WTC11 (cell line): ENCODE measurements around the gene BICC1. TPM values are rescaled to one million over a fixed set of nuclear protein-coding genes. Genes with fewer than 3 reads are reported as not detected.

Experiments used
- ATAC-seq: fragments of 200-7000 bp; cut with Tn5 transposase; 2 replicates; pipeline ENCODE4 v1.10.0; 2021; ENCODE audit warnings: mild to moderate bottlenecking, moderate library complexity
- CTCF ChIA-PET: fragments of 300-600 bp; sonication (Branson Sonifier 250); formaldehyde crosslinking; loops from one replicate; lab custom pipeline; 2021; ENCODE audit warnings: antibody characterized with exemption; lab: Charles Lee
- POLR2A ChIA-PET: fragments of 350-600 bp; sonication (Branson Sonifier 250); formaldehyde crosslinking; loops from one replicate; lab custom pipeline; 2021; ENCODE audit warnings: antibody characterized with exemption; lab: Charles Lee
- DNase-seq: peaks from one replicate; pipeline ENCODE4 v3.0.0; 2021; ENCODE audit warnings: low spot score
- H3K27ac Mint-ChIP-seq: 2 replicates; pipeline ENCODE4 v1.8.0; 2021; ENCODE audit warnings: mixed read lengths
- H3K27me3 Mint-ChIP-seq: 2 replicates; pipeline ENCODE4 v1.8.0; 2021; ENCODE audit warnings: low read depth, mild to moderate bottlenecking, moderate library complexity, mixed read lengths
- H3K36me3 Mint-ChIP-seq: 2 replicates; pipeline ENCODE4 v1.8.0; 2021; ENCODE audit warnings: mixed read lengths
- H3K4me1 Mint-ChIP-seq: 2 replicates; pipeline ENCODE4 v1.8.0; 2022; ENCODE audit warnings: mixed read lengths
- H3K4me3 Mint-ChIP-seq: 2 replicates; pipeline ENCODE4 v1.8.0; 2021; ENCODE audit warnings: mild to moderate bottlenecking, moderate library complexity, mixed read lengths
- H3K9me3 Mint-ChIP-seq: 2 replicates; pipeline ENCODE4 v1.8.0; 2021; ENCODE audit warnings: mixed read lengths
- ATF3 ChIP-seq: sonication (generic); formaldehyde crosslinking; conservative IDR thresholded peaks from 2 replicates; pipeline ENCODE4 v1.8.1; 2022; ENCODE audit warnings: mild to moderate bottlenecking, missing genetic modification reagents
- ELF4 ChIP-seq: sonication (generic); formaldehyde crosslinking; IDR thresholded peaks from 2 replicates; pipeline ENCODE4 v1.8.1; 2022; ENCODE audit warnings: low read depth, mild to moderate bottlenecking, moderate library complexity, missing genetic modification reagents
- ETV6 ChIP-seq: sonication (generic); formaldehyde crosslinking; IDR thresholded peaks from 2 replicates; pipeline ENCODE4 v1.8.1; 2022; ENCODE audit warnings: mild to moderate bottlenecking, missing genetic modification reagents
- FOXK1 ChIP-seq: sonication (generic); formaldehyde crosslinking; IDR thresholded peaks from 2 replicates; pipeline ENCODE4 v1.8.0; 2022; ENCODE audit warnings: mild to moderate bottlenecking, moderate library complexity, missing genetic modification reagents
- FOXP1 ChIP-seq: sonication (generic); formaldehyde crosslinking; IDR thresholded peaks from 2 replicates; pipeline ENCODE4 v1.8.0; 2022; ENCODE audit warnings: missing genetic modification reagents, mild to moderate bottlenecking, moderate library complexity, borderline replicate concordance
- GABPB1 ChIP-seq: sonication (generic); formaldehyde crosslinking; IDR thresholded peaks from 2 replicates; pipeline ENCODE4 v1.8.1; 2023; ENCODE audit warnings: mild to moderate bottlenecking, missing genetic modification reagents
- HMGA2 ChIP-seq: fragments of 250-450 bp; sonication (Bioruptor Pico); IDR thresholded peaks from 2 replicates; pipeline ENCODE4 v1.4.0; 2021; ENCODE audit warnings: mild to moderate bottlenecking, moderate library complexity
- JUN ChIP-seq: sonication (generic); formaldehyde crosslinking; IDR thresholded peaks from 2 replicates; pipeline ENCODE4 v1.8.0; 2023; ENCODE audit warnings: mild to moderate bottlenecking, missing genetic modification reagents
- MYBL2 ChIP-seq: sonication (generic); formaldehyde crosslinking; IDR thresholded peaks from 2 replicates; pipeline ENCODE4 v1.8.1; 2023; ENCODE audit warnings: mild to moderate bottlenecking, moderate library complexity, missing genetic modification reagents
- NFATC4 ChIP-seq: fragments of 250-450 bp; sonication (Bioruptor Pico); IDR thresholded peaks from 2 replicates; pipeline ENCODE4 v1.9.0; 2021; ENCODE audit warnings: mild to moderate bottlenecking
- NFE2L1 ChIP-seq: sonication (generic); formaldehyde crosslinking; IDR thresholded peaks from 2 replicates; pipeline ENCODE4 v1.8.1; 2023; ENCODE audit warnings: missing genetic modification reagents
- NR3C1 ChIP-seq: sonication (generic); formaldehyde crosslinking; conservative IDR thresholded peaks from 2 replicates; pipeline ENCODE4 v1.8.1; 2023; ENCODE audit warnings: low read depth, mild to moderate bottlenecking, missing genetic modification reagents
- PREB ChIP-seq: sonication (generic); formaldehyde crosslinking; IDR thresholded peaks from 2 replicates; pipeline ENCODE4 v1.8.1; 2022; ENCODE audit warnings: mild to moderate bottlenecking, missing genetic modification reagents, moderate library complexity, borderline replicate concordance
- RORB ChIP-seq: fragments of 250-450 bp; sonication (Bioruptor Pico); IDR thresholded peaks from 2 replicates; pipeline ENCODE4 v1.9.0; 2021; ENCODE audit warnings: mild to moderate bottlenecking
- TCF7 ChIP-seq: sonication (generic); formaldehyde crosslinking; IDR thresholded peaks from 2 replicates; pipeline ENCODE4 v1.8.0; 2022; ENCODE audit warnings: mild to moderate bottlenecking, low read depth, missing genetic modification reagents, moderate library complexity
- TEAD4 ChIP-seq: sonication (generic); formaldehyde crosslinking; IDR thresholded peaks from 2 replicates; pipeline ENCODE4 v1.8.0; 2022; ENCODE audit warnings: mild to moderate bottlenecking, missing genetic modification reagents
- ZNF219 ChIP-seq: sonication (generic); formaldehyde crosslinking; IDR thresholded peaks from 2 replicates; pipeline ENCODE4 v1.8.0; 2023; ENCODE audit warnings: missing genetic modification reagents, mild to moderate bottlenecking, borderline replicate concordance
- ZNF263 ChIP-seq: sonication (generic); formaldehyde crosslinking; IDR thresholded peaks from 2 replicates; pipeline ENCODE4 v1.8.1; 2022; ENCODE audit warnings: low read depth, mild to moderate bottlenecking, moderate library complexity, missing genetic modification reagents
- ZNF671 ChIP-seq: fragments of 250-450 bp; sonication (Bioruptor Pico); IDR thresholded peaks from 2 replicates; pipeline ENCODE4 v1.8.0; 2021; ENCODE audit warnings: mild to moderate bottlenecking
- total RNA-seq: library from RNA; stranded (reverse); gene quantifications from 3 replicates; pipeline ENCODE4 v1.2.3, GENCODE V29; 2021
- TF ChIP-seq, protein P1 (sequence below): sonication (generic); formaldehyde crosslinking; IDR thresholded peaks from 2 replicates; pipeline ENCODE4 v1.8.1; 2023; ENCODE audit warnings: mild to moderate bottlenecking, moderate library complexity, missing genetic modification reagents
- TF ChIP-seq, protein P2 (sequence below): fragments of 250-450 bp; sonication (Bioruptor Pico); IDR thresholded peaks from 2 replicates; pipeline ENCODE4 v1.9.0; 2021; ENCODE audit warnings: mild to moderate bottlenecking
- TF ChIP-seq, protein P3 (sequence below): sonication (generic); formaldehyde crosslinking; IDR thresholded peaks from 2 replicates; pipeline ENCODE4 v1.8.0; 2022; ENCODE audit warnings: mild to moderate bottlenecking, missing genetic modification reagents
- TF ChIP-seq, protein P4 (sequence below): fragments of 250-450 bp; sonication (Bioruptor Pico); IDR thresholded peaks from 2 replicates; pipeline ENCODE4 v2.1.2; 2022; ENCODE audit warnings: mild to moderate bottlenecking, moderate library complexity
- TF ChIP-seq, protein P5 (sequence below): sonication (generic); formaldehyde crosslinking; IDR thresholded peaks from 2 replicates; pipeline ENCODE4 v1.8.1; 2022; ENCODE audit warnings: missing genetic modification reagents, borderline replicate concordance

BICC1 gene
- total RNA-seq, 1 experiment from 2014 or later = 0.61 TPM

DNA sequence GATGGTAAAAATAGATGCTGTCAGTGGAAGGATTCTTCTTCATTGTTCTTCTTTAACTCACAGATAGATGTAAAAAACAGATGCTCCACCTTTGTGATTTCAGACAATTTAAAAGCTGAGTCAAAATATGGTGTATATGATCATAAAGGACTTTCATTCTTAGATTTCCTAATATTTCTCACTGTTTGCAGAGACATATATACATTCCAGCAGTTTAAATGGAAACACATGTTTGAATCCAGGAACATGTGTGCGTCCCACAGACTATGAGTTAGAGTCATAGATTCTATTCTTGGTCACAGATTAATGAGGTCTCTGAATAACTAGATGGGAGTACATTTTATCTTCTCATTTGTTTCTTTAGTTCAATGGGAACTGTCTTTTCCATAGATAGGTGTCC, 109.6 kb downstream of the BICC1 start:
- CTCF ChIA-PET = no interaction called here
- Mint-ChIP-seq H3K36me3 (no peaks in the 10 kb centered on the region), H3K4me1 (peaks cover 5% of the 10 kb centered on the region; the same call in 1 of the 2 replicates), H3K4me3 (no peak overlapping the region), H3K27me3 (no peaks in the 10 kb centered on the region), H3K27ac (no peak overlapping the region), H3K9me3 (no peaks in the 10 kb centered on the region)
- TF ChIP-seq HMGA2 (no peak), TCF7 (CRISPR knock-in tag) (no peak), NR3C1 (no peak), NFE2L1 (CRISPR knock-in tag) (no peak), GABPB1 (CRISPR knock-in tag) (no peak), NFATC4 (CRISPR knock-in tag) (no peak)
- TF ChIP-seq, protein P1, sequence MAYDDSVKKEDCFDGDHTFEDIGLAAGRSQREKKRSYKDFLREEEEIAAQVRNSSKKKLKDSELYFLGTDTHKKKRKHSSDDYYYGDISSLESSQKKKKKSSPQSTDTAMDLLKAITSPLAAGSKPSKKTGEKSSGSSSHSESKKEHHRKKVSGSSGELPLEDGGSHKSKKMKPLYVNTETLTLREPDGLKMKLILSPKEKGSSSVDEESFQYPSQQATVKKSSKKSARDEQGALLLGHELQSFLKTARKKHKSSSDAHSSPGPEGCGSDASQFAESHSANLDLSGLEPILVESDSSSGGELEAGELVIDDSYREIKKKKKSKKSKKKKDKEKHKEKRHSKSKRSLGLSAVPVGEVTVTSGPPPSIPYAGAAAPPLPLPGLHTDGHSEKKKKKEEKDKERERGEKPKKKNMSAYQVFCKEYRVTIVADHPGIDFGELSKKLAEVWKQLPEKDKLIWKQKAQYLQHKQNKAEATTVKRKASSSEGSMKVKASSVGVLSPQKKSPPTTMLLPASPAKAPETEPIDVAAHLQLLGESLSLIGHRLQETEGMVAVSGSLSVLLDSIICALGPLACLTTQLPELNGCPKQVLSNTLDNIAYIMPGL (CRISPR knock-in tag) = no peak
- TF ChIP-seq, protein P2, sequence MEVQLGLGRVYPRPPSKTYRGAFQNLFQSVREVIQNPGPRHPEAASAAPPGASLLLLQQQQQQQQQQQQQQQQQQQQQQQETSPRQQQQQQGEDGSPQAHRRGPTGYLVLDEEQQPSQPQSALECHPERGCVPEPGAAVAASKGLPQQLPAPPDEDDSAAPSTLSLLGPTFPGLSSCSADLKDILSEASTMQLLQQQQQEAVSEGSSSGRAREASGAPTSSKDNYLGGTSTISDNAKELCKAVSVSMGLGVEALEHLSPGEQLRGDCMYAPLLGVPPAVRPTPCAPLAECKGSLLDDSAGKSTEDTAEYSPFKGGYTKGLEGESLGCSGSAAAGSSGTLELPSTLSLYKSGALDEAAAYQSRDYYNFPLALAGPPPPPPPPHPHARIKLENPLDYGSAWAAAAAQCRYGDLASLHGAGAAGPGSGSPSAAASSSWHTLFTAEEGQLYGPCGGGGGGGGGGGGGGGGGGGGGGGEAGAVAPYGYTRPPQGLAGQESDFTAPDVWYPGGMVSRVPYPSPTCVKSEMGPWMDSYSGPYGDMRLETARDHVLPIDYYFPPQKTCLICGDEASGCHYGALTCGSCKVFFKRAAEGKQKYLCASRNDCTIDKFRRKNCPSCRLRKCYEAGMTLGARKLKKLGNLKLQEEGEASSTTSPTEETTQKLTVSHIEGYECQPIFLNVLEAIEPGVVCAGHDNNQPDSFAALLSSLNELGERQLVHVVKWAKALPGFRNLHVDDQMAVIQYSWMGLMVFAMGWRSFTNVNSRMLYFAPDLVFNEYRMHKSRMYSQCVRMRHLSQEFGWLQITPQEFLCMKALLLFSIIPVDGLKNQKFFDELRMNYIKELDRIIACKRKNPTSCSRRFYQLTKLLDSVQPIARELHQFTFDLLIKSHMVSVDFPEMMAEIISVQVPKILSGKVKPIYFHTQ (CRISPR knock-in tag) = no peak
- POLR2A ChIA-PET = no interaction called here
- no peak for ATAC-seq
- DNase-seq = no peak

GRCh38 chr10:58625070-58625469, 112.4 kb downstream of the BICC1 start:
- Mint-ChIP-seq H3K27me3 (no peaks in the 10 kb centered on the region; the same call in 1 of the 2 replicates), H3K4me1 (peaks cover 18% of the 10 kb centered on the region), H3K9me3 (no peaks in the 10 kb centered on the region), H3K27ac (no peak overlapping the region), H3K36me3 (no peaks in the 10 kb centered on the region), H3K4me3 (no peak overlapping the region)
- ChIA-PET CTCF (no interaction called here), POLR2A (no interaction called here)
- ATAC-seq (no peak), DNase-seq (no peak)
- TF ChIP-seq FOXK1 (CRISPR knock-in tag) = no peak
- TF ChIP-seq RORB (CRISPR knock-in tag) = no peak
- TF ChIP-seq ATF3 (CRISPR knock-in tag) = no peak
- TF ChIP-seq, protein P3, sequence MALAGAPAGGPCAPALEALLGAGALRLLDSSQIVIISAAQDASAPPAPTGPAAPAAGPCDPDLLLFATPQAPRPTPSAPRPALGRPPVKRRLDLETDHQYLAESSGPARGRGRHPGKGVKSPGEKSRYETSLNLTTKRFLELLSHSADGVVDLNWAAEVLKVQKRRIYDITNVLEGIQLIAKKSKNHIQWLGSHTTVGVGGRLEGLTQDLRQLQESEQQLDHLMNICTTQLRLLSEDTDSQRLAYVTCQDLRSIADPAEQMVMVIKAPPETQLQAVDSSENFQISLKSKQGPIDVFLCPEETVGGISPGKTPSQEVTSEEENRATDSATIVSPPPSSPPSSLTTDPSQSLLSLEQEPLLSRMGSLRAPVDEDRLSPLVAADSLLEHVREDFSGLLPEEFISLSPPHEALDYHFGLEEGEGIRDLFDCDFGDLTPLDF (CRISPR knock-in tag) = no peak
- TF ChIP-seq TEAD4 = no peak
- TF ChIP-seq ETV6 (CRISPR knock-in tag) = no peak
- no peak for TF ChIP-seq ZNF671 (CRISPR knock-in tag)
- TF ChIP-seq TCF7 (CRISPR knock-in tag) = no peak
- TF ChIP-seq MYBL2 (CRISPR knock-in tag) = no peak
- TF ChIP-seq, protein P1 (CRISPR knock-in tag) = no peak
- TF ChIP-seq, protein P4, sequence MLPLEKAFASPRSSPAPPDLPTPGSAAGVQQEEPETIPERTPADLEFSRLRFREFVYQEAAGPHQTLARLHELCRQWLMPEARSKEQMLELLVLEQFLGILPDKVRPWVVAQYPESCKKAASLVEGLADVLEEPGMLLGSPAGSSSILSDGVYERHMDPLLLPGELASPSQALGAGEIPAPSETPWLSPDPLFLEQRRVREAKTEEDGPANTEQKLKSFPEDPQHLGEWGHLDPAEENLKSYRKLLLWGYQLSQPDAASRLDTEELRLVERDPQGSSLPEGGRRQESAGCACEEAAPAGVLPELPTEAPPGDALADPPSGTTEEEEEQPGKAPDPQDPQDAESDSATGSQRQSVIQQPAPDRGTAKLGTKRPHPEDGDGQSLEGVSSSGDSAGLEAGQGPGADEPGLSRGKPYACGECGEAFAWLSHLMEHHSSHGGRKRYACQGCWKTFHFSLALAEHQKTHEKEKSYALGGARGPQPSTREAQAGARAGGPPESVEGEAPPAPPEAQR = no peak
- TF ChIP-seq ZNF219 = no peak
- no peak for TF ChIP-seq JUN (CRISPR knock-in tag)
- no peak for TF ChIP-seq ELF4 (CRISPR knock-in tag)
- no peak for TF ChIP-seq PREB (CRISPR knock-in tag)
- TF ChIP-seq, protein P5, sequence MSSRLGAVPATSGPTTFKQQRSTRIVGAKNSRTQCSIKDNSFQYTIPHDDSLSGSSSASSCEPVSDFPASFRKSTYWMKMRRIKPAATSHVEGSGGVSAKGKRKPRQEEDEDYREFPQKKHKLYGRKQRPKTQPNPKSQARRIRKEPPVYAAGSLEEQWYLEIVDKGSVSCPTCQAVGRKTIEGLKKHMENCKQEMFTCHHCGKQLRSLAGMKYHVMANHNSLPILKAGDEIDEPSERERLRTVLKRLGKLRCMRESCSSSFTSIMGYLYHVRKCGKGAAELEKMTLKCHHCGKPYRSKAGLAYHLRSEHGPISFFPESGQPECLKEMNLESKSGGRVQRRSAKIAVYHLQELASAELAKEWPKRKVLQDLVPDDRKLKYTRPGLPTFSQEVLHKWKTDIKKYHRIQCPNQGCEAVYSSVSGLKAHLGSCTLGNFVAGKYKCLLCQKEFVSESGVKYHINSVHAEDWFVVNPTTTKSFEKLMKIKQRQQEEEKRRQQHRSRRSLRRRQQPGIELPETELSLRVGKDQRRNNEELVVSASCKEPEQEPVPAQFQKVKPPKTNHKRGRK (CRISPR knock-in tag) = no peak
- no peak for TF ChIP-seq FOXP1
- TF ChIP-seq GABPB1 (CRISPR knock-in tag) = no peak
- TF ChIP-seq ZNF263 (CRISPR knock-in tag) = no peak
